Renal pelvis (tissue), 4 donors: ENCODE data around the gene TSTD2. TPM values are rescaled to one million over a fixed set of nuclear protein-coding genes. Genes with fewer than 3 reads are reported as not detected.
"Not testable (repeated sequence)": the region's sequence is repeated elsewhere in the genome, so short reads cannot be mapped to it uniquely, and the experiment has no call there.

Source experiments
- DNase-seq: peaks from one replicate; pipeline ENCODE4 v3.0.0-alpha.2; 2013
- polyA plus RNA-seq, 3 donors: library from polyadenylated mRNA; unstranded; fragments of 120-200 nt; gene quantifications; one replicate each; pipeline ENCODE4 v1.2.1, GENCODE V29; 2013; ENCODE audit not compliant: insufficient read length in 3 of 3

The TSTD2 gene
- polyA plus RNA-seq, 3 donors: 29.0 to 40.8 (median 38.8) TPM

DNA sequence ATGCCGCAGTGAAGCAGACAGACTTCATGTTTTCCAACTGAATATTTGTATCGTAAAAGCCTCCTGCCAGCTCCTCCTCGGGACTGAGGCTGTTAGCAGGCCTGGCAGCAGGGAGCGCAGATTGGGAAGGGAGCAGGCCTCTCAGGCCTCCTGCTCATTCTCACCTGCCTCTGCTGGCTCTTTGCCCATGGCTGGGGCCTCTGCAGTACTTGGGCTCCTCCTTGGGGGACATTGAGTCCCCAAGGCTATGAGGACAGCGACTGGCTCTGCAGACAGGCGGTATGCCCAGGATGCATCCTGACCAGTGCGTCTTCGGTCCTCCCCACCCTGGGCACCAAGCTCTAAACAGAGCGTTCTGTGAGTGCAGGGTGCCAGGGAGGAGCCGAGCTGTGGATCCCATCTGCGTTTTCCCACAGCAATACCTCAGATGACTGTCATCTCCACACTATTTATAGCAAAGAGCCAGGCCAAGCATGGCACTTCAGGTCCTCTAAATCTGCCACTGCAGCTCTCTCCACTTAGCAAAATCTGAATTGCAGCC, 38.7 kb downstream of the TSTD2 start:
- DNase-seq: no peak

DNA sequence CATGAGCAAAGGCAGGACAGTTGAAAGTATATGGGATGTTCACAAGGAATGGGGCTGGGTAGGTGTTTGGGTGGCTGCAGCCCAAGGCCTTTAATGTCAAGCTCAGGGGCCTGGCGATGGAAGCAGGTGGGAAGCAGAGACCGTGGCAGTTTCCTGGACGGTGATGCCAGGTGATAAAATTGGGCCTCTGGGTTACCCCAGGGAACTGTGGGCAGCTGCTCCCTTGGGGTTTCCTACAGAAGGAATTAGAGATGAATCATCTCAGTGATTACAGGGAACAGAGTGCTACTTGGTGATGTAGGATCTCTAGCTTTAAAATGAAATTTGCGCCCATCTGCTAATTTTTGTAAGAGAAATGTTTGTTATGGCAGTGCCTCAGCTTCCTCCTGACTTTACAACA, 39.2 kb downstream of the TSTD2 start:
- DNase-seq: no peak

- DNase-seq: no peak
Observed at GRCh38 chr9:97592126-97592525, 41.0 kb downstream of the TSTD2 start.

- no peak for DNase-seq
Observed at GRCh38 chr9:97591535-97591934, 41.6 kb downstream of the TSTD2 start.

GRCh38 chr9:97586909-97587308, 46.3 kb downstream of the TSTD2 start:
- DNase-seq: not testable (repeated sequence)

DNA sequence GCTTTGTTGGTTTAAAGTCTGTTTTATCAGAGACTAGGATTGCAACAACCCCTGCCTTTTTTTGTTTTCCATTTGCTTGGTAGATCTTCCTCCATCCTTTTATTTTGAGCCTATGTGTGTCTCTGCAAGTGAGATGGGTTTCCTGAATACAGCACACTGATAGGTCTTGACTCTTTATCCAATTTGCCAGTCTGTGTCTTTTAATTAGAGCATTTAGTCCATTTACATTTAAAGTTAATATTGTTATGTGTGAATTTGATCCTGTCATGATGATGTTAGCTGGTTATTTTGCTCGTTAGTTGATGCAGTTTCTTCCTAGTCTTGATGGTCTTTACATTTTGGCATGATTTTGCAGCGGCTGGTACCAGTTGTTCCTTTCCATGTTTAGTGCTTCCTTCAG, 48.4 kb downstream of the TSTD2 start:
- DNase-seq: not testable (repeated sequence)

DNA sequence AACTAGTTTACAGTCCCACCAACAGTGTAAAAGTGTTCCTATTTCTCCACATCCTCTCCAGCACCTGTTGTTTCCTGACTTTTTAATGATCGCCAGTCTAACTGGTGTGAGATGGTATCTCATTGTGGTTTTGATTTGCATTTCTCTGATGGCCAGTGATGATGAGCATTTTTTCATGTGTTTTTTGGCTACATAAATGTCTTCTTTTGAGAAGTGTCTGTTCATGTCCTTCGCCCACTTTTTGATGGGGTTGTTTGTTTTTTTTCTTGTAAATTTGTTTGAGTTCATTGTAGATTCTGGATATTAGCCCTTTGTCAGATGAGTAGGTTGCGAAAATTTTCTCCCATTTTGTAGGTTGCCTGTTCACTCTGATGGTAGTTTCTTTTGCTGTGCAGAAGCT, 51.6 kb downstream of the TSTD2 start:
- DNase-seq: not testable (repeated sequence)

- no peak for DNase-seq
Observed at GRCh38 chr9:97579914-97580313, 53.3 kb downstream of the TSTD2 start.

DNA sequence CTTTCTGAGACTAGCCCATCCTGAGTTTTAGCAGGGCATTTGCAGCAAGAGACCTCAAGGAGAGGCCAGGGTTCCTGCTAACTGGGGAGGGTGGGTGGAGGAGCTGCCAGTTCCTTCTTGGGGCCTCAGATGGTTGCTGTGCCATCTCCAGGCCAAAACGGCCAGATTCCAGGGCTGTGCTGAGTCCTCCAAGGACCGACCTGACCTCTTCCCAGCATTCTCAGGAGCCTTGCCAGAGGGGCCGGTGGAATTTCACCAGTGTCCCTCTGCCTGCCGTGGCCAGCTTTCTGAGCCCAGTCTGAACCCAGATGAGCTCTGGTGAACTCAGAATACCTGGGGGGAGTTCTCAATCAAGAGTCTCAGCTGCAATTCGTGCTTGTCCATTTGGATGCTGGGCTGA, 54.3 kb downstream of the TSTD2 start:
- DNase-seq: no peak

DNA sequence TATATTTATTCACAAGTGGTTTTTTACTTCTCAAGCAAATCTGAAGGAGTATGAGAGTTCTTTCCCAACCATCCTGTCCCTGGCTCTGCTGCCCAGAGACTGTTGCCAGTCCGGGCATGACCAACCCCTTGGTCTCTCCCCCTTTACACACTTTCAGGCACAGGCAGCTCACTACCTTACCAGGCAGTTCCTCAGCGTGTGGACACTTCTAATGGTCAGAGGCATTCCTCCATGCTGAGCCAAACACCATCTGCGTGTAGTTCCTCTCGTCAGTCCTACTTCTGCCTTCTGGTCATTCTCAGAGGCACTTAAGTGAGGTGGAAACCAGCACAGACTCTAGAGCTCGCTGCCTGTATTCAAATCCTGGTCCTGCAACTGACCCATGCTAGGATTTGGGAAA, 56.1 kb downstream of the TSTD2 start:
- no peak for DNase-seq

GRCh38 chr9:97575673-97576200, 57.4 kb downstream of the TSTD2 start:
- no peak for DNase-seq

DNA sequence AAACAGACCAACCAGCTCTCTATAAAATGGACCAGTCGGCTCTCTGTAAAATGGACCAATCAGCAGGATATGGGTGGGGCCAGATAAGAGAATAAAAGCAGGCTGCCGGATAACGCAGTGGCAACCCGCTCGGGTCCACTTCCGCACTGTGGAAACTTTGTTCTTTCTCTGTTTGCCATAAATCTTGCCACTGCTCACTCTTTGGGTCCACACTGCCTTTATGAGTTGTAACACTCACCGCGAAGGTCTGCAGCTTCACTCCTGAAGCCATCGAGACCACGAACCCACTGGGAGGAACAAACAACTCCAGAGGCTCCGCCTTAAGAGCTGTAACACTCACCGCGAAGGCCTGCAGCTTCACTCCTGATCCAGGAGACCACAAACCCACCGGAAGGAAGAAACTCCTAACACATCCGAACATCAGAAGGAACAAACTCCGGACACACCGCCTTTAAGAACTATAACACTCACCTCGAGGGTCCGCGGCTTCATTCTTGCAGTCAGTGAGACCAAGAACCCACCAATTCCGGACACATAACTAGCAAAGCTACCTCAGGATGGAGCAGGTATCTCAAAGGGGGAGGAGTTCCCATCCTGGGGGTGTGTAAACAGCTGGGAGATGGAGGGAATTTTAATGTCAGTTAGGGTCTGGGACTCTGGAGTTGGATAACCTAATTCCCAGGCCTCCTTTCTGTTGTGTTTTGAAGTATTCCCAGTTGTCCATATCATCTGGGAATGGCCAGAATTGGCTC, 58.1 kb downstream of the TSTD2 start:
- not testable (repeated sequence) for DNase-seq

DNA sequence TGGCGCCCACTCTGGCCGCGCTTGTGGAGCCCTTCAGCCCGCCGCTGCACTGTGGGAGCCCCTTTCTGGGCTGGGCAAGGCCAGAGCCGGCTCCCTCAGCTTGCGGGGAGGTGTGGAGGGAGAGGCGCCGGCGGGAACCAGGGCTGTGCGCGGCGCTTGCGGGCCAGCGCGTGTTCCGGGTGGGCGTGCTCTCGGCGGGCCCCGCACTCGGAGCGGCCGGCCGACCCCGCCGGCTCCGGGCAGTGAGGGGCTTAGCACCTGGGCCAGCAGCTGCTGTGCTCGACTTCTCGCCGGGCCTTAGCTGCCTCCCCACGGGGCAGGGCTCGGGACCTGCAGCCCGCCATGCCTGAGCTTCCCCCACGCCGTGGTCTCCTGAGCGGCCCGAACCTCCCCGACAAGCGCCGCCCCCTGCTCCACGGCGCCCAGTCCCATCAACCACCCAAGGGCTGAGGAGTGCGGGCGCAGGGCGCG, 59.0 kb downstream of the TSTD2 start:
- not testable (repeated sequence) for DNase-seq

- DNase-seq: no peak
Observed at GRCh38 chr9:97573482-97574073, 59.6 kb downstream of the TSTD2 start.

DNA sequence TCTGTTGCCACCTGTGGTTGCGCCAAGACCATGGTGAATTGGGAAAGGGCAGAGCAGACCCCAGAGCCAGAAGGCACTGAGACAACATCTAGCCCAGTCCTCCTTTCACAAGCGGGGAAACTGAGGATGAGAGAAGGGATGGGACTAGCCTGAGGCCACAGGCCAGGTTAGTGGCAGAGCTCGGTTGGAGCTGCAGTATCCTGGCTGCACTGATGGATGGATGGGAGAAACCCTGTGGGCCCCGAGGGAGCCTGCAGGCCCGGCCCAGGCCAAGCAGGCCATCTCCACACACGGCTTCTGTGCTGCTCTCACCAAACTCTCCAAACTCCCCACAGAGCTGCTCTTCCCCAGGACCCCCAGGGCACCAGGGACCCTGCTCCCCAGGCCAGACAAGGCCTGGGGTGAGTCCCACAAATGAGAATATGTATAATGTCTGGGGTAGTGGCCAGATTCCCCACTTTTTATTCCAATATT, 60.2 kb downstream of the TSTD2 start:
- DNase-seq: no peak

- no peak for DNase-seq
Observed at GRCh38 chr9:97572196-97572891, 60.8 kb downstream of the TSTD2 start.

DNA sequence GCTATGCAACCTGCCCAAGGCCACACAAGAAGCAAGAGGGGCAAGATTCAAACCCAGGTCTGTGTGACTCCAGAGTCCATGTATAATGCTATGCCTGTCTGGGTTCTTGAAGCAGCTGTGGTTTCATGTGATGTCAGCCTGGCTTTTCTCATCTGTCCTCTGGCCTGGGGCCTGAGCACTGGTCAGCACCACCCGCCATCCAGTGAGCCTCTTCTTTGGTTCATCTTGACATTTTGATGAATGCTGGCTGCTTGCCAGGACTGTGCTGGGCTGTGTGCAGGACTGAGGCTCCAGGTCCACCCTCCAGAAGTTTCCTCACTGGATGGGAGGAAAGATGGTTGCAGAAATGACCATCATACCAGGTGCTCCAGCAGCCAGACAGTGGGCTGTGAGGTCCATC, 61.5 kb downstream of the TSTD2 start:
- DNase-seq: peak; percentile 17

DNA sequence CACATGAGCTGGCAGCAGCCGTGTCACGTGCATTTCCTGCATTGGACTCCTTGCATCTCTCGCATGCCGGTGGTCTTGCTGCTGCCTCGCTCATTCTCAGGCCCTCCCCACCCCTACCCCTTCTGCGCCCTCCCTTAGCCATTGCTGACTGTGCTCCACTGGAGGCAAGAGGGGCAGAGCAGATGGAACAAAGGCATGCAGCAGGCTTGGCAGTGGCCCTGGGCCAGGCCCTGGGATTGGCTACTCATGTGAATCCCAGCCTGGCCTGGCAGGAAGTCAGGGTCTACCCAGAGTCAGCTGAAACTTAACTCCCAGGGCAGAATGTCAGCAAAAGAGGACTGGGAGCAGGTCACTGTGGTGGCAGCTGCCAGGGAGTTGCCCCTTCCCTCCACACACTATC, 62.3 kb downstream of the TSTD2 start:
- no peak for DNase-seq

- DNase-seq: no peak
Observed at GRCh38 chr9:97568461-97569275, 64.5 kb downstream of the TSTD2 start.

GRCh38 chr9:97567894-97568202, 65.3 kb downstream of the TSTD2 start:
- DNase-seq: no peak

- DNase-seq: no peak
Observed at GRCh38 chr9:97567182-97567893, 65.8 kb downstream of the TSTD2 start.
